Measurements from ENCODE around the gene DOLK.

DNA sequence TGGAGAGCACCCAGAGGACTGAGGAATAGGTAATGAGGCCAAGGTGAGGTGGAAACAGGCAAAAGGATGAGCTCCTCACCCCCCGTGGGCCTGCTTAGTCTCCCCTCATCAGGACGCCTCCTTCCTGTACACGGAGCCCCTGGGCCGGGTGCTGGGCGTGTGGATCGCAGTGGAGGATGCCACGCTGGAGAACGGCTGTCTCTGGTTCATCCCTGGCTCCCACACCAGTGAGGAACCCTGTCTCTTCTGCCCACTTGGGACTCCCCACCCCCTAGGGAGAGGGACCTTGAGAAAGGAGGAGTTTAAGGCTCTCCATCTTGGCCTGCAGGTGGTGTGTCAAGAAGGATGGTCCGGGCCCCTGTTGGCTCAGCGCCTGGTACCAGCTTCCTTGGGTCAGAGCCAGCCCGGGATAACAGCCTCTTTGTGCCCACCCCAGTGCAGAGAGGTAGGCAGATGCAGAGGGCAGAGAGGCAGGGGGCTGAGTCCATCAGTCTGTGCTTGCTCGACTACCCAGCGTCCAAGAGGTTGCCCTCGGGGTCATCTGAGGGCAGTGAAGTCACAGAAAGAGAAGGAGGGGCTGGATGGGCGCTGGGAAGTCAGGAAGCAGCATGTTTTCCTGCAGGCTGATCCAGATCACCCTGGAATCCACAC is 7.0 kb downstream of the DOLK start:
- TF ChIP-seq, protein P1, sequence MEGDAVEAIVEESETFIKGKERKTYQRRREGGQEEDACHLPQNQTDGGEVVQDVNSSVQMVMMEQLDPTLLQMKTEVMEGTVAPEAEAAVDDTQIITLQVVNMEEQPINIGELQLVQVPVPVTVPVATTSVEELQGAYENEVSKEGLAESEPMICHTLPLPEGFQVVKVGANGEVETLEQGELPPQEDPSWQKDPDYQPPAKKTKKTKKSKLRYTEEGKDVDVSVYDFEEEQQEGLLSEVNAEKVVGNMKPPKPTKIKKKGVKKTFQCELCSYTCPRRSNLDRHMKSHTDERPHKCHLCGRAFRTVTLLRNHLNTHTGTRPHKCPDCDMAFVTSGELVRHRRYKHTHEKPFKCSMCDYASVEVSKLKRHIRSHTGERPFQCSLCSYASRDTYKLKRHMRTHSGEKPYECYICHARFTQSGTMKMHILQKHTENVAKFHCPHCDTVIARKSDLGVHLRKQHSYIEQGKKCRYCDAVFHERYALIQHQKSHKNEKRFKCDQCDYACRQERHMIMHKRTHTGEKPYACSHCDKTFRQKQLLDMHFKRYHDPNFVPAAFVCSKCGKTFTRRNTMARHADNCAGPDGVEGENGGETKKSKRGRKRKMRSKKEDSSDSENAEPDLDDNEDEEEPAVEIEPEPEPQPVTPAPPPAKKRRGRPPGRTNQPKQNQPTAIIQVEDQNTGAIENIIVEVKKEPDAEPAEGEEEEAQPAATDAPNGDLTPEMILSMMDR (conservative IDR thresholded peaks at IDR 0.05 in 1 of 2, IDR thresholded peaks at IDR 0.05 in 1 of 2; ENCODE audit: extremely low read depth in 1 of 2, insufficient read depth in 1 of 2, low read depth in 1 of 2, low read length in 2 of 2) = no peak
- no peak for TF ChIP-seq EZH2 (IDR thresholded peaks at IDR 0.05; ENCODE audit: borderline replicate concordance, low read length)
